ENCODE results near the gene SRI.

GRCh38 chr7:88230646-88231045 is 10.8 kb upstream of the SRI start:
- TF ChIP-seq TEAD4 (IDR thresholded peaks at IDR 0.05) (no peak), TAF1 (IDR thresholded peaks at IDR 0.05; ENCODE audit: low read depth) (no peak), TCF12 (IDR thresholded peaks at IDR 0.05; ENCODE audit: low read depth) (no peak), YY1 (IDR thresholded peaks at IDR 0.05; ENCODE audit: low read depth) (no peak), FOXM1 (IDR thresholded peaks at IDR 0.05; ENCODE audit: borderline replicate concordance, low read depth) (no peak), REST (IDR thresholded peaks at IDR 0.05; ENCODE audit: low read depth) (no peak), EP300 (IDR thresholded peaks at IDR 0.05; ENCODE audit: borderline replicate concordance) (no peak)

Measured in Ishikawa (cell line).